Activated T-cell treated with anti-CD3 and anti-CD28 coated beads, Interleukin-2, amount 50 U/mL, for 72 hours (primary cell): ENCODE data around the gene OR8B4. TPM values are rescaled to one million over a fixed set of nuclear protein-coding genes. Genes with fewer than 3 reads are reported as not detected.
"Not testable (repeated sequence)": the region's sequence is repeated elsewhere in the genome, so short reads cannot be mapped to it uniquely, and the experiment has no call there.

Experiments used
- ATAC-seq, 2 donors: fragments of 150-1000 bp; cut with Tn5 transposase; replicated peaks in 1 of 2; 2 replicates each; pipeline ENCODE4 v1.10.0; 2021; ENCODE audit warnings: moderate library complexity in 2 of 2, mild to moderate bottlenecking in 1 of 2
- DNase-seq, 2 donors: peaks; one replicate each; pipeline ENCODE4 v3.0.0; 2021 to 2022; ENCODE audit warnings: mixed read lengths in 1 of 2
- H3K27ac Mint-ChIP-seq: one replicate; pipeline ENCODE4 v1.8.0; 2022; ENCODE audit warnings: mild to moderate bottlenecking, moderate library complexity, mixed read lengths
- H3K27me3 Mint-ChIP-seq: one replicate; pipeline ENCODE4 v1.8.0; 2022; ENCODE audit warnings: low read depth, mixed read lengths
- H3K36me3 Mint-ChIP-seq, 2 donors: one replicate each; pipeline ENCODE4 v1.8.0; 2022; ENCODE audit warnings: mixed read lengths in 2 of 2, mild to moderate bottlenecking in 1 of 2; ENCODE audit not compliant: insufficient read depth in 2 of 2
- H3K4me1 Mint-ChIP-seq: one replicate; pipeline ENCODE4 v1.8.0; 2022; ENCODE audit warnings: low read depth, mixed read lengths
- H3K4me3 Mint-ChIP-seq, 2 donors: one replicate each; pipeline ENCODE4 v1.8.0; 2022; ENCODE audit warnings: mild to moderate bottlenecking in 2 of 2, mixed read lengths in 2 of 2, moderate library complexity in 2 of 2
- H3K9me3 Mint-ChIP-seq, 2 donors: one replicate each; pipeline ENCODE4 v1.8.0; 2022; ENCODE audit warnings: mixed read lengths in 2 of 2
- total RNA-seq, 2 donors: library from RNA; stranded (reverse); gene quantifications; one replicate each; pipeline ENCODE4 v1.2.3, GENCODE V29; 2022

Gene OR8B4
- total RNA-seq, 2 donors from 2014 or later: not detected

GRCh38 chr11:124442847-124443246, 18.2 kb upstream of the OR8B4 start:
- Mint-ChIP-seq H3K9me3 (peaks cover 0 to 2% of the 10 kb centered on the region in 2 donors), H3K36me3 (no peaks in the 10 kb centered on the region), H3K4me1 (no peaks in the 10 kb centered on the region), H3K27me3 (peaks cover 18% of the 10 kb centered on the region), H3K4me3 (no peak overlapping the region), H3K27ac (no peak overlapping the region)
- ATAC-seq: no peak
- no peak for DNase-seq

- no peaks in the 10 kb centered on the region for H3K36me3 Mint-ChIP-seq
- ATAC-seq (no peak), DNase-seq (no peak)
- no peak overlapping the region for H3K4me3 Mint-ChIP-seq
- H3K27me3 Mint-ChIP-seq: peaks cover 18% of the 10 kb centered on the region
- no peak overlapping the region for H3K27ac Mint-ChIP-seq
- peaks cover 0 to 2% of the 10 kb centered on the region in 2 donors for H3K9me3 Mint-ChIP-seq
- H3K4me1 Mint-ChIP-seq: no peaks in the 10 kb centered on the region
Measured at GRCh38 chr11:124442442-124442841, 17.8 kb upstream of the OR8B4 start.

GRCh38 chr11:124441519-124441918, 16.8 kb upstream of the OR8B4 start:
- Mint-ChIP-seq H3K27ac (no peak overlapping the region), H3K9me3 (peaks cover 0 to 2% of the 10 kb centered on the region in 2 donors), H3K36me3 (no peaks in the 10 kb centered on the region), H3K27me3 (peaks cover 18% of the 10 kb centered on the region), H3K4me1 (no peaks in the 10 kb centered on the region), H3K4me3 (no peak overlapping the region)
- DNase-seq (no peak), ATAC-seq (no peak)

- Mint-ChIP-seq H3K4me1 (no peaks in the 10 kb centered on the region), H3K36me3 (no peaks in the 10 kb centered on the region), H3K4me3 (no peak overlapping the region), H3K27ac (no peak overlapping the region), H3K27me3 (peaks cover 18% of the 10 kb centered on the region), H3K9me3 (peaks cover 0 to 2% of the 10 kb centered on the region in 2 donors)
- DNase-seq: no peak
- ATAC-seq: no peak
Measured at GRCh38 chr11:124441081-124441480, 16.4 kb upstream of the OR8B4 start.

- Mint-ChIP-seq H3K4me3 (no peak overlapping the region), H3K27me3 (peaks cover 18% of the 10 kb centered on the region), H3K4me1 (no peaks in the 10 kb centered on the region), H3K9me3 (peaks cover 0 to 2% of the 10 kb centered on the region in 2 donors), H3K36me3 (no peaks in the 10 kb centered on the region), H3K27ac (no peak overlapping the region)
- ATAC-seq (no peak), DNase-seq (no peak)
Measured at GRCh38 chr11:124440608-124441007, 15.9 kb upstream of the OR8B4 start.

- Mint-ChIP-seq H3K4me3 (no peak overlapping the region), H3K9me3 (peaks cover 0 to under 1% of the 10 kb centered on the region in 2 donors), H3K4me1 (no peaks in the 10 kb centered on the region), H3K27ac (no peak overlapping the region), H3K36me3 (no peaks in the 10 kb centered on the region), H3K27me3 (peaks cover 7% of the 10 kb centered on the region)
- no peak for ATAC-seq
- DNase-seq: no peak
Measured at GRCh38 chr11:124434699-124435098, 10.0 kb upstream of the OR8B4 start.

- Mint-ChIP-seq H3K27me3 (peaks cover 1% of the 10 kb centered on the region), H3K4me3 (no peak overlapping the region), H3K36me3 (no peaks in the 10 kb centered on the region), H3K27ac (no peak overlapping the region), H3K9me3 (peaks cover 0 to 2% of the 10 kb centered on the region in 2 donors), H3K4me1 (no peaks in the 10 kb centered on the region)
- DNase-seq: no peak
- ATAC-seq: no peak
Measured at GRCh38 chr11:124429599-124429998, 4.9 kb upstream of the OR8B4 start.

GRCh38 chr11:124421043-124421442, 3.6 kb downstream of the OR8B4 start:
- H3K36me3 Mint-ChIP-seq: no peaks in the 10 kb centered on the region
- H3K27me3 Mint-ChIP-seq: peaks cover 14% of the 10 kb centered on the region
- H3K27ac Mint-ChIP-seq: no peak overlapping the region
- no peak for ATAC-seq
- no peak overlapping the region for H3K4me3 Mint-ChIP-seq
- DNase-seq: no peak
- no peaks in the 10 kb centered on the region for H3K9me3 Mint-ChIP-seq
- no peaks in the 10 kb centered on the region for H3K4me1 Mint-ChIP-seq

- Mint-ChIP-seq H3K27me3 (peaks cover 9% of the 10 kb centered on the region), H3K9me3 (no peaks in the 10 kb centered on the region), H3K36me3 (no peaks in the 10 kb centered on the region), H3K4me3 (no peak overlapping the region), H3K27ac (no peak overlapping the region), H3K4me1 (no peaks in the 10 kb centered on the region)
- DNase-seq (no peak), ATAC-seq (no peak)
Measured at GRCh38 chr11:124415356-124415923, 9.2 kb downstream of the OR8B4 start.

GRCh38 chr11:124409906-124410305, 14.8 kb downstream of the OR8B4 start:
- peaks cover 36% of the 10 kb centered on the region for H3K27me3 Mint-ChIP-seq
- H3K9me3 Mint-ChIP-seq: no peaks in the 10 kb centered on the region
- H3K27ac Mint-ChIP-seq: no peak overlapping the region
- ATAC-seq (no peak), DNase-seq (no peak)
- H3K36me3 Mint-ChIP-seq: no peaks in the 10 kb centered on the region
- H3K4me3 Mint-ChIP-seq: no peak overlapping the region
- no peaks in the 10 kb centered on the region for H3K4me1 Mint-ChIP-seq

- H3K4me1 Mint-ChIP-seq: no peaks in the 10 kb centered on the region
- peaks cover 36% of the 10 kb centered on the region for H3K27me3 Mint-ChIP-seq
- DNase-seq (no peak), ATAC-seq (no peak)
- H3K4me3 Mint-ChIP-seq: no peak overlapping the region
- no peak overlapping the region for H3K27ac Mint-ChIP-seq
- peaks cover 0 to 3% of the 10 kb centered on the region in 2 donors for H3K36me3 Mint-ChIP-seq
- H3K9me3 Mint-ChIP-seq: no peaks in the 10 kb centered on the region
Measured at GRCh38 chr11:124405581-124405980, 19.1 kb downstream of the OR8B4 start.

- not testable (repeated sequence) for H3K9me3 Mint-ChIP-seq, H3K27ac Mint-ChIP-seq, H3K4me3 Mint-ChIP-seq, ATAC-seq, H3K4me1 Mint-ChIP-seq, DNase-seq, H3K36me3 Mint-ChIP-seq
- peaks cover 14% of the 10 kb centered on the region for H3K27me3 Mint-ChIP-seq
Measured at GRCh38 chr11:124403186-124403585, 21.5 kb downstream of the OR8B4 start.

- Mint-ChIP-seq H3K27ac (peak overlapping the region; percentile 55), H3K27me3 (peaks cover 10% of the 10 kb centered on the region), H3K4me3 (no peak overlapping the region), H3K9me3 (no peaks in the 10 kb centered on the region), H3K36me3 (peaks cover 0 to 3% of the 10 kb centered on the region in 2 donors), H3K4me1 (no peaks in the 10 kb centered on the region)
- ATAC-seq (peak; percentile 84 to 95), DNase-seq (peak; percentile 69 to 78)
Measured at GRCh38 chr11:124402326-124402922, 22.2 kb downstream of the OR8B4 start.

- H3K9me3 Mint-ChIP-seq: no peaks in the 10 kb centered on the region
- ATAC-seq (no peak), DNase-seq (no peak)
- no peak within 1 kb of the TSS for H3K4me3 Mint-ChIP-seq
- no peaks in the 10 kb centered on the region for H3K27me3 Mint-ChIP-seq
- H3K36me3 Mint-ChIP-seq: peaks cover 0 to 3% of the 10 kb centered on the region in 2 donors
- no peak within 1 kb of the TSS for H3K27ac Mint-ChIP-seq
- H3K4me1 Mint-ChIP-seq: no peaks in the 10 kb centered on the region
Measured at GRCh38 chr11:124398924-124399323, 25.7 kb downstream of the OR8B4 start, which contains the start of gene OR8B3. OR8B3 (minus strand) TSS chr11:124399024; CDS start chr11:124397351, 1,673 bp downstream.
